NCI-H1092 (cell line): ENCODE measurements around the gene SMYD3.

ENCODE experiments used
- DNase-seq: peaks from one replicate; lab custom pipeline; 2025; lab: John Stamatoyannopoulos, UW

SMYD3 gene

GRCh38 chr1:246068619-246069509, 438.2 kb downstream of the SMYD3 start:
- no peak for DNase-seq

DNA sequence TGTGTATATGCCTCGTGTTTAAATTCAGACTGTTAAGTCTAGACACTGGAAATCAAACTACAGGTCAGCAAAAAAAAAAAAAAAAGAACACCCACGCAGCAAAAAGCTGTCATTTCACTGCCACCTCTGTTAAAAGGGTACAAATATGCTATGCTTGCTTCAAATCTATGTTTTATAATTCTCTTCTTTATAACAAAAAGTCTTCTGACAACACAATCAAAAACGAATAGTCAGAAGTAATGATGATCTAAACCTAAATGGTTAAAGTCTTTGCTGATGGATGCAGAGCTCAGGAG, 438.9 kb downstream of the SMYD3 start:
- DNase-seq = no peak

DNA sequence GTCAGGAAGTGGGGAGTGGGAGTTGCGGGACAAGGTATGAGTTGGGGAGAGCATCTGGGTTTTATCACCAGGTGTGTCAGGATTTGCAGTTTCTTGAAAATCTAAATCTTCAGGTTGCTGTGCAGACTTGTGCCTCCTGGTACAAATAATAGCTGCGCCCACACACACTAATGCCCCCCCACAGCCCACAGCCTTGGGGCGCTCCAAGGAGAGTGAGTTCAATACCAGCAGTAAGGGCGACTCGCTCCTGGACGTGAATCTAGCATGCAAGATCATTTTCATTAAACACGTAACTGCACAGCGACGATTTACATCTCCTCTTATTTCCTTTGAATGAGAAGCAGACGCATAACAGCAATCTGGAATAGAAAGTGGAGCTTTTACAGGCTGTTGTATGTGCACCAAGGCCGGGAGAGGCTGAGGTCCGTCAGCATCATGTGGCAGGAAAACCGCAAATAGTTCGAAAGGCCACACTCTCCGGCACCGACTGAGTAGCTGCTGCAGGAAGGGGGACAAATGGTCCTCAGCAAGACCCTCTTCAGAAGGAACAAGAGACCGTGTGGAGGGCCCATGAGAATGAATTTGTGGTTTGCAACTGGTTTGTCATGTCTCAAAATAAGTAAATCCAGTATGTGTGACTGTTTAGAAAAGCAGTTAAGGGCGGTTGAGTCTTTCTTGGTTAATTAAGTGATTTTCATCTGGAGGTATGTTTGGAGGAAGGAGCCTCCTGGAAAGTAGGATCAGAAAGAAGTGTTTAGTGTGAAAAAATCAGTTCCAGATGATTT, 439.5 kb downstream of the SMYD3 start:
- DNase-seq = no peak

DNA sequence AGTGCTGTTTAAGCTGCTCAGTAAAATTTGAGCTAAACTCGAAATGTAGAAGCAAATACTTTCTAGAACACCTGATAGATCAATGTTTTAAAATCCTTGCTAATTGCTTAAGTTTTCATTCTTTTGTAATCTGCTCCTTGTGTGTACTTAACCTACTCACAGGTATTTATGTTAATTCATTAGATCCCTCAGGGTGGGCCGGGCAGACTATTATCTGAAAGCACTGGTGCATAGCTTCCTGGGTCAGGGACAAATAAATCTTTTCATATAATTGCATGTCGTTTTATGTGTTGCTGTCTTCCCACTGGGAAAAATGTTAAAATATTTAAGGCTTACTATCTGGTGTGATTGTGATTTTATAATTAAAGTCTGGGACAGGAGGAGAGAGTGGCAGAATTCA, 440.5 kb downstream of the SMYD3 start:
- DNase-seq = no peak

- DNase-seq = no peak
Observed at GRCh38 chr1:246065592-246065991, 441.5 kb downstream of the SMYD3 start.

DNA sequence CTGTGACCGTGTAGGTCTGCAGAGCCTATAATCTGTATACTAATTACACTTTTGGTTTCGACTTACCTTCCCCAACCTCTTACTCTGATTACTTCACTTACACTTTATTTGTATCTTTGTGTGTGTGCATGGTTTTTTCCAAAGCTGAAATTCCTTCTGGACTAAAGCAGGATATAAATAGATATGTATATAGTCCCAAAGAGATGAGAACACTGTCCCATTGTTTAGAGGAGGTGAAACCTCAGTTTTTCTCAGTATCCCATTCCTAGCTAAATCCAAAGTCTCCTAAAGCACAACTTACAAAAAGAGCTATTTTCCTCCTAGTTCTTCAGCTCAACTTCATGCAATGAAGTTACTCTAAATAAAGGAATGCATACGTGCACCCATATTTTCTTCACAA, 442.2 kb downstream of the SMYD3 start:
- no peak for DNase-seq

DNA sequence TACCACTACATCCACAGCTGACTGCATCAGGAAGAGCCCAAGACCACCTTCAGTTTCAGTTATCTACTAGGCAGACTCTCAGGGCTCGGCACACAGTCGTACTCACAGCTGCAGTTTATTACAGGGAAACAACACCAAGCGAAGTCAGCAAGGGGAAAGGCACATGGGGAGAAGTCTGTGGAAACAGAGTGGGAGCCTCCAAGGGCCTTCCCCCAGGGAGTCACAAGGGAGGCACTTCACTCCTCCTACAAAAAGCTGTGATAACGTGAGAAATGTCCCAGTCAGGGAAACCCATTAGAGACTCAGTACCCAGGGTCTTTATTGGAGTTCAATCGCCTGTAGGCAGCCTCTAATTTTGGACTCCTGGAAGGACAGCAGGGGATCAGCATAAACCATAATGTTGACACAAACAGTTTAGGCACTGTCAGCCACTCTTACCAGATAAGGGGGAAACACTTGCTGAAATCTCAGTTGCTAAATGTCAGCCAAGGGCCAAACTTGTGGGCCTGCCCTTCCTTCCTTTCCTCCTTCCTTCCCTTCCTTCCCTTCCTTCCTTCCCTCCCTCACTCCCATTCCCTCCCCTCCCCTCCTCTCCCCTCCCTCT, 444.0 kb downstream of the SMYD3 start:
- no peak for DNase-seq

DNA sequence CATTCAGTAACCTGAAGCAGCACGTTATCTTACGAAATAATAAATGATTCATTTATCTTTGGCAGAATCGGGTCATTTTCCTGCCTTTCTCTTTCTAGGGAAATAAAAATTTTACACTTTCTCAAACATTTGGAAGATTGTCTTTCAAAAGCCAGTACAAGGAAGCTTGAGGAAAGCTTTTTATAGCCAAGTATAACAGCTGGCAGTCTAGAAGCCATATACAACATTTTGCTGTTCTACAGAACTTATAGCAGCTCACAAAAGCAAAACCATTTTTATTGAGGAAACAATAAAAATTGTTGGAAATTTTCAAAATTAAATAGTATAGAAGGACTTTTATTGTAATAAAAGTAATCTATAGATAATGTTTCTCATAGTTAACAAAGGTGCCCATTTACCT, 448.6 kb downstream of the SMYD3 start:
- DNase-seq = no peak

DNA sequence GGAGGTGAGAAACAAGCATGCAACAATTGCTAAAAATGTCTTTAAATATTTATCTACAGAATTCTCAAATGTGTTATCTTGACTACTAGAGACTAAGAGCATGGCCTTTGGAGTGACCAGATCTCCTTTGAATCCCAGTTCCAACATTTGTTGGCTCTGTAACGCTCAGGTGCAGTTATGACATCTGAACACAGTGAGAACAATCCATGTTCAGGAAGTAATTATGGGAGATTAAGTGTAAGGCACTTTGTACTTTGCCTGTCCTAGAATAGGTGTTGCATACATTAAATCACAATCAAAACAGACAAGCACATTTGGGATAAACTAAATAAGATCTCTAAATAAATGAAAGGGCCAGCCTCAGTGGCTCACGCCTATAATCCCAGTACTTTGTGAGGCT, 454.5 kb downstream of the SMYD3 start:
- no peak for DNase-seq

DNA sequence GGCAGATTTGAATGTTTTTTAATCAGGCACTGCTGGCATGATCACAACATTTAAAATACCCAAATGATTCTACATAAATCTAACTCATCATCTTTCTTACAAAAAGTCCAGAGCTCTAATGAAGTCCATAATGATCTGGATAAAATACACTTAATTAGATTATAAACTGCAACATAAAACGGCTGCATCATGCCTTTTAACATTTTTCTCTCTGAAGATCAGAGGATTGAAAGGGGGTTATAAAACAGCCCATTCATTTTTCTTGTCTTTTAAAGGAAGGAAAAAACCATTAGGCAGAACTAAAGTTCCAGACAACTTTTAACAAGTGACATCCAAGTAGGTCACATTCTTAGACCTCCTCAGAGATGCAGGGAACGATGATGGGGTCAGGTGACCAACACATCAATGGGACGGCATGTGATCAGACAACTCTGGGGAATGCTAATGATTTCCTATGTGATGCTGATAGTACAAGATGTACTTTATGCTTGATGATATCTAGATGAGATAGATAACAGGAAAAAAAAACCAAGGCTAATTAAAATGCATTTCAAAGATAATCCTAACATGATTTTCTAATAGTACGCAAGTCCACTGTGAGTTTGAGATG, 455.1 kb downstream of the SMYD3 start:
- no peak for DNase-seq

DNA sequence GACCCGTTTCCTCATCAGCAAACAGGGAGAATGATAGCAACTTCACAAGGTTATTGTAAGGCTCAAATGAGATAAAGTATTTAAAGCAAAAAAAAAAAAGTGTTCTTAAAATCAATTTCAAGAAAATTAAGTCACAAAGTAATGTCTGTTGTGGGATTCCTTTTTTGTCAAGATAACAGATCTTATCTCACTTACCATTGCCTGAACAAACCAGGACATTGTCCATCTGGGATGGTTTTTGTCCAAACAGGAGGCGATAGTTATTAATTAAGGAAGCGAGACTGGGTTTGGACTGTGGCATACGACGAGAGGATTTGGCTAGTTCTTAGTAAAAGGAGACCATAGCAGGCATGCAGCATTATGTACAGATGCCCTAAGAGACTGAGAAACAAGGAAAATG, 458.4 kb downstream of the SMYD3 start:
- no peak for DNase-seq

DNA sequence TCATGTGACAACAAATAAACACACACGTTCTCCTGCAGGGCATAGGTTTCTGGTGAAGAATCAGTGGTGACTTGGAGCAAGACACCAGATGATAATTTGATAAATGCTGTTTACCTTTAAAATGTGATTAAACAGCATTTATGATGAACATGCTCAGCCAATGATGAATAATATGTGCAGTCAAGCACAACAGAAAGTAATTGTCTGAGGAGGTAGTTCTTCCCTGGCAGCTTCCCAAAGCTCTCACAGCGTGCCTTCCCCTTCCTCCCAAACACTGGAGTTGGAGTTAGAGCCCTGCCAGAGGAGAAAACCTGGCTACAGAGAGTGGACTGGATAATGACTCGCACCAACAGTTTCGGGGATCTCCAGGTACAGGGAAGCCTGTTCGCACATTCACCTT, 463.5 kb downstream of the SMYD3 start:
- DNase-seq = peak; percentile 38

DNA sequence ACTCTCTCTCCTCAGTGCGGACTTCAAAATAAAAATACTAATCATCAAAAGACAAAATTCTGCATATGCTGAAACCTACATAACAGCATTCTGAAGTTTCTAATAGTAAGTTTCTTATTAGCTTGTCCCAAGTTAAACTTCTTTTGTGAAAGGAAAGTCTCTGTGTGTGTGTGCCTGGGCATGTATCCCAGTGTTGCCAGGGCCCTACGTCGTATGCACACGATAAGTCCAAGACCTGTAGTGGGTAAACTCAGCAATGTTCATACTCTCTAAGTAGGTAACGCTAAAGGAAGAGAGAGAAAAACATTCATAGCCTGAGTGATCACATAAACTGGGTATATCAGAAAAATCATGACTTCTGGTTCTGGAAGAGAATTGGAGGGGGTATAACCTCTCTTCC, 465.7 kb downstream of the SMYD3 start:
- DNase-seq = no peak

DNA sequence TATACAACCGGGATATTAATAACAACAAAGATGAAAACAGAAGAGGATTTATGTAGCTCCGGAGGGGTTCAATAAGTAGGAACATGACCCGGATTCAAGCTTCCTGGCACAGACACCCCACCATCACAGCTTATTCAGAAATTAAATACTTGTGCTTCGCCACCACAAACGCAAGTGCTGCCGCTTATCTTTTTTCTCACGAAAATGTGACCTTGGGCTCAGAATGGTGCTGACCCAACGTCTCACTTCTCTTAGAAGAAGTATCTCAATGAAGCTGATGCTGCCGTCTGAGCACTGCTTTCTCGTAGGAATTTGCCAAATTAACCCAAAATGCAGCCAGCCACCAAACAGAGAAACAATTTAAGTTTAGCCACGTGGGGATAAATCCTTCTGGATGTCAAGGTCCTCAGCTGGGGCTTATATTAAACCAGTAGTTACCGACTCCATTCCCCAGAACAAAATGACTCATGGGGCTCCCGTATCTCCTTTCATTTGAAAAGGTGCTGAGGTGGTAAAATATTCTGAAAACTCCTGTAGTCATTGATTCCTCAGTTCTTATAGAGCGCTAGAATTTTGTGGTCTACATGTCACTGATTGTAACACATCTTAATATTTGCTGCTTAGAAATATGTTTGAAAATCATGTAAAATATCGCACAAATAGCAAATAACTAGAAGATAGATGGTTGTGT, 466.7 kb downstream of the SMYD3 start:
- no peak for DNase-seq

- no peak for DNase-seq
Observed at GRCh38 chr1:246039584-246039983, 467.5 kb downstream of the SMYD3 start.

DNA sequence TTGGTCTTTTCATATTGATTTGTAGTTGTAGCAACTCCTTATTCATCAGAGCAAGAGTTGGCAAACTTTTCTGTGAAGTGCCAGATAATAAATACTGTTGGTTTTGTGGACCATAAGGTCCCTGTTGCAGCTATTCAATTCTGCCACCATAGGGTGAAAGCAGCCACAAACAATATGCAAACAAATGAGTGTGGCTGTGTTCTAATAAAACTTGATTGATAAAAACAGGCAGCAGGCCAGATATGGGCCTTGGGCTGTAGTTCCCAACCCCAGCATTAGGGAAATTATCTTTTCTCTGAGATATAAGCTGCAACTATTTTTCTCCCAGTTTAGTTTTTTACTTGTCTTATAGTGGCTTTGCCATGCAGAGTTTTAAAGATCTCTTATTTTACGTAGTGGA, 469.2 kb downstream of the SMYD3 start:
- DNase-seq = no peak

DNA sequence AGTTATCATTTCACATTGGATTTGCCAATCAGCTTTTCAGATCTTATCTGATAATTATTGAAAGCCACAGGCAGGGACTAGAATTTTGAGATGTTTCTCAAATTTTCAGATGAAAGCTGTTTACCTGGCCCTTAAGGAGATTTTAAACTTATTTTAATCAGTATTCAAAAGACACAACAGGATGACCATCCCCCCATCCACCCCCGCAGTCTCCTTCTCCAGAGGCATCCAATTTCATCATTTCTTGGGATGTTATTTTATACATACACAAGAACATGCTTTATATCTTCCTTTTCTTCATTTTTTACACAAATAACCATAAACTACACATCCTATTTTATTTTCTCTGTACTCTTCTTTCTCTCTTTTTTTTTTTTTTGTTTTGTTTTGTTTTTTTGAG, 470.9 kb downstream of the SMYD3 start:
- DNase-seq = no peak

- no peak for DNase-seq
Observed at GRCh38 chr1:246035060-246035541, 472.0 kb downstream of the SMYD3 start.

DNA sequence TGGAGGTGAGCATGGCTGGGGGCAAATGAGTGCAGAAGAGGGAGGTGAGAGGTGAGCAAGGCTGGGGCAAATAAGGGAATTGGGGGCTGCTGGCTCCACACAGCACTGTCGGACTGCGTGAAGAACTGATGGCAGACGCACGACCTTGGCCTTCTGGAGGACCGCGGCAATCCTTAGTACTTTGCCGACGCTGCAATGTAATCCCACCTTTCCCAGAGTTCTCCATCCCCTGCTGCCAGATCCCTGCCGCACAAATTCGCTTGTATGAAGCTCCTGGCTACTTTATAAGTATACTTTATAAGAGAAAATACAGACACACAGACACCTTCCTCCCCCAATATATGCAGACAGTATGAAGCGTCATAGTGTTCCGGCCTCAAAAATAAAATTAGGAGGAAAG, 472.4 kb downstream of the SMYD3 start:
- DNase-seq = no peak

- no peak for DNase-seq
Observed at GRCh38 chr1:246032984-246033383, 474.1 kb downstream of the SMYD3 start.

DNA sequence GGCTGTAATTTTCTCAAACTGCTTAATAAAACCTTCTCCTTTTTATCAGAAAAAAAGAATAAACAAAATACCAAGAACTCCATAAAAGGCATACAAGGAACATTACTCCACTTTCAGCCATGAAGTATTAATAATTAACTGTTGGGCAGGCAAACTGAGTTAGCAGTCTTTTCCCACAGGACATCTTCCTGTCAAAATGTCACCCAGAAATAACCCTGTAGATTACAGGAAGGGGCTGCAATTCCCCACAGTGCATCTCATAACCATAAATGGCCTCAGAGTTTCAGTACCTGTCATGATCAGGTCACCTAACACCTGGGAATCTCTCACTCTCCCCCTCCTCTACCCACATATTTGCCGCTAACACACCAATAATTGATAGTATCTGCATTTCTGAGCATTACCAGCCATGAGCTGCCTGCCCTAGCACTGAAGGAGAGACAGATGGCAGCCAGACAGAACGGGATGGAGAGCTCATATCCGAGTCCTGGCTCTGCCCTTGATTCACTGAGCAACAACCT, 475.0 kb downstream of the SMYD3 start:
- DNase-seq = no peak

DNA sequence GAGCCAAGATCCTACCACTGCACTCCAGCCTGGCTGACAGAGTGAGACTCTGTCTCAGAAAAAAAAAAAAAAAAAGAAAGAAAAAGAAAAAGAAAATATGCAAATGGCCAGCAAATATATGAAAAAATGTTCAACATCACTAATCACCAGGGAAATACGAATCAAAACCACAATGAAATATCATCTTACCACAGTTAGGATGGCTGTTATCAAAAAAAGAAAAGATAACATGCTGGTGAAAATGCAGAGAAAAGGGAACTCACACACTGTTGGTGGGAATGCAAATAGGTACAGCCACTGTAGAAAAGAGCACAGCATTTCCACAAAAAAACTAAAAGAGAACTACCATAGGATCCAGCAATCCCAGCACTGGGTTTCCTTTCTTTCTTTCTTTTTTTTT, 477.5 kb downstream of the SMYD3 start:
- no peak for DNase-seq
